ENCODE results near the gene DMTF1.

Gene DMTF1

GRCh38 chr7:87206361-87206760 is 54.1 kb downstream of the DMTF1 start:
- peaks cover 27% of the 10 kb centered on the region; the same call in 1 of the 2 replicates for H3K9me3 ChIP-seq (ENCODE audit: insufficient read depth, low read length)

DNA sequence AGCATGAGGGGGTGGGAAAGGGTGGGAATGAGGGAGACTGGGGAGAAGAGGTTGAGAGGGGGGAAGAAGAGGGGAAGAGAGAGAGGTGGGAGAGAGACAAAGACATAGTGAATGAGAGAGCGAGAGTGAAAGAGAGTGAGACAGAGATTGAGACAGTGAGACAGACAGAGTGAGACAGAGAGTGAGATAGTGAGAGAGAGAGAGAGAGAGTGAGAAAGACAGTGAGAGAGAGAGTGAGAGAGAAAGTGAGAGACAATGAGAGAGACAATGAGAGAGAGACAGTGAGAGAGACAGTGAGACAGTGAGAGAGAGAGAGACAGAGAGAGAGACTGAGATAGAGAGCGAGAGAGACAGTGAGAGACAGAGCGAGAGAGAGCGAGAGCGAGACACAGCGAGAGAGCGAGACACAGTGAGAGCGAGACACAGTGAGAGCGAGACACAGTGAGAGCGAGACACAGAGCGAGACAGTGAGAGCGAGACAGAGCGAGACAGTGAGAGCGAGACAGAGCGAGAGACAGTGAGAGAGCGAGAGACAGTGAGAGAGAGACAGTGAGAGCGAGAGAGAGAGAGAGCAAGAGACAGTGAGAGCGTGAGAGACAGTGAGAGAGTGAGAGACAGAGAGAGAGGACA is 57.2 kb downstream of the DMTF1 start:
- Histone ChIP-seq H3K9me3 (ENCODE audit: insufficient read depth, low read length) (peaks cover 26% of the 10 kb centered on the region; the same call in 1 of the 2 replicates), H3K9me2 (replicated peaks; ENCODE audit: insufficient read depth, low read length) (no peaks in the 10 kb centered on the region), H3K4me2 (ENCODE audit: low read depth, low read length, poor library complexity, severe bottlenecking) (no peak overlapping the region), H4K20me1 (ENCODE audit: low read depth, low read length) (peaks cover 34% of the 10 kb centered on the region), H3K79me2 (ENCODE audit: insufficient read depth, low read length) (peaks cover 100% of the 10 kb centered on the region), H3K27me3 (ENCODE audit: low read length) (no peaks in the 10 kb centered on the region), H3K4me3 (ENCODE audit: insufficient read depth, low read length, poor library complexity, severe bottlenecking) (no peak overlapping the region), H3K9ac (ENCODE audit: low read length) (no peak overlapping the region), H2AFZ (ENCODE audit: low read depth, low read length, severe bottlenecking) (no peak overlapping the region), H3K36me3 (ENCODE audit: low read length) (peaks cover 73% of the 10 kb centered on the region), H3K27ac (ENCODE audit: low read depth, low read length) (no peak overlapping the region), H3F3A (ENCODE audit: insufficient read depth) (peaks cover 7% of the 10 kb centered on the region)
- TF ChIP-seq CTCF (IDR thresholded peaks at IDR 0.05; ENCODE audit: insufficient read depth, low read length, poor library complexity, severe bottlenecking) (no peak), EZH2phosphoT487 (conservative IDR thresholded peaks at IDR 0.05; ENCODE audit: low read length) (no peak)

More at GRCh38 chr7:87206361-87206760, 54.1 kb downstream of the DMTF1 start:
- no peak for TF ChIP-seq CTCF (IDR thresholded peaks at IDR 0.05; ENCODE audit: insufficient read depth, low read length, poor library complexity, severe bottlenecking)
- TF ChIP-seq EZH2phosphoT487 (conservative IDR thresholded peaks at IDR 0.05; ENCODE audit: low read length): no peak
- Histone ChIP-seq H4K20me1 (ENCODE audit: low read depth, low read length) (peaks cover 25% of the 10 kb centered on the region; the same call in 1 of the 2 replicates), H3K27me3 (ENCODE audit: low read length) (no peaks in the 10 kb centered on the region), H2AFZ (ENCODE audit: low read depth, low read length, severe bottlenecking) (no peak overlapping the region), H3K79me2 (ENCODE audit: insufficient read depth, low read length) (peaks cover 100% of the 10 kb centered on the region), H3F3A (ENCODE audit: insufficient read depth) (peaks cover 25% of the 10 kb centered on the region), H3K36me3 (ENCODE audit: low read length) (peaks cover 73% of the 10 kb centered on the region), H3K4me3 (ENCODE audit: insufficient read depth, low read length, poor library complexity, severe bottlenecking) (no peak overlapping the region), H3K9me2 (replicated peaks; ENCODE audit: insufficient read depth, low read length) (no peaks in the 10 kb centered on the region), H3K27ac (ENCODE audit: low read depth, low read length) (no peak overlapping the region), H3K4me2 (ENCODE audit: low read depth, low read length, poor library complexity, severe bottlenecking) (no peak overlapping the region), H3K9ac (ENCODE audit: low read length) (no peak overlapping the region)

DNA sequence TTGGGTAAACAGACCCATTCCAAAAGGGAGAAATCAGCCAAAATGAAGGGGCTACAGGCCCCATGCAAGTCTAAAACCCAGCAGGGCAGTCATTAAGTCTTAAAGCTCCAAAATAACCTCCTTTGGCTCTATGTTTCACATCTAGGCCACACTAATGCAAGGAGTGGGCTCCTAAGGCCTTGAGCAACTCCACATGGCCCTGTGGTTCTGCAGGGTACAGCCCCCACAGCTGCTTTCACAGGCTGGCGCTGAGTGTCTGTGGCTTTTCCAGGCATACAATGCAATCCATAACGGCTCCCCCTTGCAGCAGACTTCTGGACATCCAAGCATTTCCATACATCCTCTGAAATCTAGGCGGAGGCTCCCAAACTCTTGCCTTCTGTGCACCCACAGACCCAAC is 58.3 kb downstream of the DMTF1 start:
- no peak overlapping the region for H3K4me2 ChIP-seq (ENCODE audit: low read depth, low read length, poor library complexity, severe bottlenecking)
- peaks cover 16% of the 10 kb centered on the region for H3F3A ChIP-seq (ENCODE audit: insufficient read depth)
- no peak overlapping the region for H3K9ac ChIP-seq (ENCODE audit: low read length)
- H3K79me2 ChIP-seq (ENCODE audit: insufficient read depth, low read length): peaks cover 100% of the 10 kb centered on the region
- H3K27ac ChIP-seq (ENCODE audit: low read depth, low read length): no peak overlapping the region
- H2AFZ ChIP-seq (ENCODE audit: low read depth, low read length, severe bottlenecking): no peak overlapping the region
- peaks cover 16% of the 10 kb centered on the region; the same call in 1 of the 2 replicates for H3K9me3 ChIP-seq (ENCODE audit: insufficient read depth, low read length)
- H4K20me1 ChIP-seq (ENCODE audit: low read depth, low read length): peaks cover 39% of the 10 kb centered on the region
- H3K27me3 ChIP-seq (ENCODE audit: low read length): no peaks in the 10 kb centered on the region
- TF ChIP-seq CTCF (IDR thresholded peaks at IDR 0.05; ENCODE audit: insufficient read depth, low read length, poor library complexity, severe bottlenecking) (no peak), EZH2phosphoT487 (conservative IDR thresholded peaks at IDR 0.05; ENCODE audit: low read length) (no peak)
- no peak overlapping the region for H3K4me3 ChIP-seq (ENCODE audit: insufficient read depth, low read length, poor library complexity, severe bottlenecking)
- H3K9me2 ChIP-seq (replicated peaks; ENCODE audit: insufficient read depth, low read length): no peaks in the 10 kb centered on the region
- H3K36me3 ChIP-seq (ENCODE audit: low read length): peaks cover 68% of the 10 kb centered on the region

Data from SU-DHL-6 (cell line).